ENCODE results near the gene TP53I11.

The TP53I11 gene

GRCh38 chr11:44955015-44955738, 4.5 kb upstream of the TP53I11 start:
- no peak for DNase-seq

- DNase-seq = no peak
Observed at GRCh38 chr11:44954051-44954906, 3.6 kb upstream of the TP53I11 start.

- DNase-seq = no peak
Observed at GRCh38 chr11:44952500-44953260, 2.0 kb upstream of the TP53I11 start.

DNA sequence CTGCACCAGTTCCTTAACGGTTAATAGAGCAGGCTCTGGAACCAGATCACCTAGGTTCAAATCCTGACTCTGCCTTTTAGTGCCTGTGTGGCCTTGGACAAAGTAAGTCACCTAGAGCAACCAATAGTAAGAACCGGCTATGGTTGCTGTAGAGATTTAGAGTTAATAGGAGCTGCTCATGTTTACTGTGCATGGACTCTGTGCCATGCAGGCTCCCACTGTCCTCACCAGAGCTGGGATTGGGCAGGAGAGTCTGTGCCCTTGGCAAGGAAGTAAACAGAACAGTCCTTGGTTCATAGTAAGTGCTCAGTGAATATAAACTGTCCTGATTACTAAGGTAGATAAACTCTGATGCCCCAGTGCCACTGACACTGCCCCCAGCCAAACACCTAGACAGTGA, 1.4 kb upstream of the TP53I11 start:
- no peak for DNase-seq

DNA sequence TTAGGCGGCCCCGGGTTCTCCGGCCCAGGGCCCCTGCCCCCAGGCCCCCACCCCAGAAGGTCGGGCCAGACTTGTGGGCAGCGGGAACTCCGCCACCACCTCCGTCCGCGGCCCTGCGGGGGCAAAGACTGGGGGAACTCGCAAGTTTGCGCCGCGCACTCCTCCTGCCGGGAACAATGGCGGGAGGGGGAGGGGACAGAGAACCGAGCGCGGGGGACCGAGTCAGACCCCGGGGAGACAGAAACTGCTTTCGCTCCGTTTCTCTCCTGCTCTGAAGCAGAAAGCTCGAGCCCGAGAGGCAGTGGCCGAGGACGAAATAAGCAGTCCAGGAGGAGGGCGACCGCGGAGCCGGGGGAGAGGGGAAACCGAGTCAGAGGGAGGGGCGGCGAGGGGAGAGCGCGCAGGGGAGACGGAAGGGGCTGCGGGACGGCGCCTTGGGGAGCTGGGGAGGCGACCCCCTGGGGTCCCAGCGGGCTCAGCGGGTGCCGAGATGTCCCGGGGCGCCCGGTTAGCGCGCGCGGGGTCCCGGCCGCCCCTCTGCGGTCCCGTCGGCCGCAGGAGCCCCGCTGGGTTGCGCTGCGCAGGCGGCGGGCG, 555 bp downstream of the TP53I11 start:
- DNase-seq = no peak

- no peak for DNase-seq
Observed at GRCh38 chr11:44949160-44950030, 1.3 kb downstream of the TP53I11 start.

- DNase-seq = no peak
Observed at GRCh38 chr11:44948155-44948554, 2.5 kb downstream of the TP53I11 start.

GRCh38 chr11:44947114-44947513, 3.6 kb downstream of the TP53I11 start:
- DNase-seq = no peak

DNA sequence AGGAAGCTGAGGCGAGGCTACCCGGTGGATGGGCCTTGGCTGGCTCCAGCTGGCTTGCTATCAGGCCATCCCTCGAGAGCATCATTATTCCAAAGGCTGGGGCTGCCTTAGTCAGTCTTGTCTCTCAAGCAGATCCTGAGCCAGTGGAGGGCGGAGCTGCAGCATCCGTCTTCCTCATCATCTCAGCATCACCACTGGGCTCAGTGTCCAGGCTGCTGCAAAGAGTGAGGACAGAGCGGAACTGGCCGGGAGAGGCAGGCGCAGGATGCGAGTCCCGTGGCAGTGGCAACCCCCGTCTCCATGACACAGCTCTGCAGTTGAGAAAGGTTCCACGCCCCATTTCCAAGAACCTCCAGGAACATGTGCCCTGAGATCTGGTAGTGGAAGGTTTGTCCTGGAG, 4.4 kb downstream of the TP53I11 start:
- no peak for DNase-seq

- DNase-seq = no peak
Observed at GRCh38 chr11:44945666-44946065, 5.0 kb downstream of the TP53I11 start.

DNA sequence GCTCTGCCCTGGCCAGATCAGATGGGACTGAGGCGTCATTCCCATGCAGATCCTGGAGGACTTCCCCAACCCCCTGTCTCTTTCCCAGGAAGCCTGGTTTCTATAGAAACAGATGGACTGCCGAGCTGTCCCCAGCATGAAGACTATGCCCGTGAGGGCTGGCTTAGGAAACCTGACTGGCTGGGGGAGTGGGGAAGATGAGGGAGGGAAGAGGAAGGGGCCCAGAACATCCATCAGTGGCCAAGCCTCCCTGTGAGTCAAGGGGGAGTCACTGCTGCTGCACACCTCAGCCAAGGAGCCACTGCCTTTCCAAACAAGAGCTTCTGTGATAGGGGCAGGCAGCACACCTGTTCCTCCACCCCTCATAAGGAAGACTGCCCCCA, 5.8 kb downstream of the TP53I11 start:
- DNase-seq = no peak

GRCh38 chr11:44944181-44944852, 6.4 kb downstream of the TP53I11 start:
- DNase-seq = no peak

DNA sequence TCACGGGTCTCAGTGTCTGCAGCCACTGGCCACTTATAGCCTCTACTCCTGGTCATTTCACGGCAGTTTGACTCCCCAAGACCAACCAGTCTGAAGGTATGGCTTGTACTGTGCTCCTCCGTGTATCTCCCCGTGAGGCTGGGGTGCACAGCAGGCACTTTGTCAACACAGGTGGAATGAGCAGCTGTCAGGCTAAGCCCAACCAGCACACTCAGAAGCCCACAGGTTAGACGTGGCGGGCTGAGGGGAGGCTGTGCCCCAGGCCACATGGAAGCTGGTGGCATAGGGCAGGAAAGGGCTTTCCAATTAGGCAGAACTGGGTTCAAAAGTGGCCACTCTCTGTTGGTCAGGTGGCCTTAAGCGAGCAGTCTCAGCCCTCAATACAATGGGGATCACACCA, 7.0 kb downstream of the TP53I11 start:
- DNase-seq = no peak

DNA sequence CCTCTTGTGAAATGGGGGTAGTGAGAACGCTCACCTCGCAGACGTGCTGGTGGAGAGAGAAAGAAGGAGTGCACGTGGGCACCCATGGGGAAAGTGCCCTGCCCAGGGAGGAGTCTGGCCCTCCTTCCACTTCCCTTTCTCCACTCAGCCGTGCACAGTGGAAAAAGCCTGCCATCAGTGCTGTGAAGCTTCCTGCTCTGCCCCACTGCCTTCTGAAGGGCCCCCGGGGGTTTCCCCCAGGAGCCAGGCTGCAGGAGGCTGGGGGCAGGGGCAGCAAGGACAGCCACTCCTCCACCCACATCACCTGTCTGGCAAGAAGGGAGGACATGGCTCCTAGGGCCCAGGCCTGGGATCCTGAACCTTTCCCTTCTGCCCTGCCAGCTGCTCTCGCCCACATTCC, 7.6 kb downstream of the TP53I11 start:
- DNase-seq = no peak

DNA sequence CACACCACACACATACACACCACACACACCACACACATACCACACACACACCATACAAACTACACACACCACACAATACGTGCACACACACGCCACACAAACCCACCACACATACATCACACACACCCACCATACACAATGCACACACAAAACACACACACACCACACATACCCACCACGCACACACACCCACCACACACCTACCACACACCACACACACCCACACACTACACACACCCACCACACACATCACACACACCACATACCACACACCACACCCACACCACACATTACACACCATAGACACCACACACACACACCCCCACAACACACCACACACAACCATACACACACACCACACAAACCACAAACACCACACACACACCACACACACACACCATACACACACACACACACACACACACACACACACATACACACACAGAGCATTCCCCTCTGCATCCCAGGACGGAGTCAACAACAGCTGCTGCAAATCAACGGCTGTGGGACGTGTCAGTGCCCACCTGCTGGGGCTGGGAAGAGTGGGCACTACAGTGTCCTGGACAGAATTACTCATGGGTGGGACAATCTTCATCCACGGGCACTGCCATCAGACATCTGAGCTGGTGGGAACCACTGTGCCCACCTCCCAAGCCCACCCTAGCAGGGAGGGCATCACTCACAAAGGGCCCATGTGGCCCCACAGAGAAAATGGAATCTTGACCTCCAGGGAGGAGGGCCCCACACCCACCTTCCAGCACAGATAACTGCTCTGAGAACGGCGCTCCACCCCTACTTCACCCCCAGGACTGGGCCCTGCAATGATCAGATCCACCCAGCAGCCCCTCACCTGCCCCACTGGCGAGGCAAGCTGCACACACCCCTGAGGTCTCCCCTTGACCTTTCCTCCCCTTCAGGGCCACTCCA, 8.4 kb downstream of the TP53I11 start:
- no peak for DNase-seq

DNA sequence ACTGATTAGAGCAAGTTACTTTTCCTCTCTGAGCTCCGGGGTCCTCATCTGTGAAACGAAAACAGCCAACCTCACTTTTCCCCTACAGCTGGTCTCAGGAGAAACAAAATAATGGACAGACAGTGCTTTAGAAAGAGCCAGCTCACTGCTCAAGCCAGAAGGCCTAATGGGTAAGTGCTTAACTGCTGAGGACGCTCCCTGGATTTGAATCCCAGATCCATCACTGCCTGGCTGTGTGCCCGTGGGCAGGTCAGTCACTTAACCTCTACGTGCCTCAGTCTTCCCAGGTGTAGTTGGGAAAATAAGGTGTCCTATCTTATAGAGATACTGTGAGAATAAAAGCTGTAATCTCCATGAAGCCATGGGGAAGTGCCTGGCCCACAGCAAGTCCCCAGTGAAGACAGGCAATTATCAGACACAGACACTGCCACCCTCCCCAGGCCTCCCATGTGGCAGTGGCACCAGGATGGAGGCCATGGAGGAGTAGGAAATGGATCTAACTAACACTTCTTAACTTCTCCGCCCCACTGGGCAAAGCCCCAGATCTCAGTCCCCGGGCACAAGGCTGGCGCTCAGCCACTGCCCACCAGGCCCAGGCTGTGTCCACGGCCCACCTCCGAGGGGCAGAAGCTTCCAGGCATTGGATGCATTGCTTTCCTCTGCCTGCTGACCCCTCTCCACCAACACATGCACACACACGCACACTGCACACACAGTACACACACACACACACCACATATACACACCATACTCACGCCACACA, 9.2 kb downstream of the TP53I11 start:
- no peak for DNase-seq

- no peak for DNase-seq
Observed at GRCh38 chr11:44940835-44941234, 9.8 kb downstream of the TP53I11 start.

DNA sequence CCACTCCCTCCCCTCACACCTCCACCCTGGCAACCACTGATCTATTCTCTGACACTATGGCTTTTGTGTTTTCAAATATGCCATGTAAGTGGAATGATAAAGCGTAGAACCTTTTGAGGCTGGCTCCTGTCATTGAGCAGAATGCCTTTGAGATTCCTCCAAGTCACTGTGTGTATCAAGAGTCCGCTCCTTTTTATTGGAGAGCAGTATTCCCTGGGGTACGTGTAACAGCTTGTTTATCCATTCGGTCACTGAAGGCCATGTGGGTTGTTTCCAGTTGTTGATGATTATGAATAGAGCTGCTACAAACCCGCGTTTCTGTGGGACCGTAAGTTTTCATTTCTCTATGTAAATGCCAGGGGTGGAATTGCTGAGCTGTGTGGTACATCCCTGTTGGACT, 10.3 kb downstream of the TP53I11 start:
- no peak for DNase-seq

- DNase-seq = no peak
Observed at GRCh38 chr11:44939673-44940395, 10.8 kb downstream of the TP53I11 start.

All from NCI-H1436 treated with DMSO at 0.1 percent for 48 hours (cell line).